ENCODE data around the gene AMELX.

Gene AMELX

DNA sequence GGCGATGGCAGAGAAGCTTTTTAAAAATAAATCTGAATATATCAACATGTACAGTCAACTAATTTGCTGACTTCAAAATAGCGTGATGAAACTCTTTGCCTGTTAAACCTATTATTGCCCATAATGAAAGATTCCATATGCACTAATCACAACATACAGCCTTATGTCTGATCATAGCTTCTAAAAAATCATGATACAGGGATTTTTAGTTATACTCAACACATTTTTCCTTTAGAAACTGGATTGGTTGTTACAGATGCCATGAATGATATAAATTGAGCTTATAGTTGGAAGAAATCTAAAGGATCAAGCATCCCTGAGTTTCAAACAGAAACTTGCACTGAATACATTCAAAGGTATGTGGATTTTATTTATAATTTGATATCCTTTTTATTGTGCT, at the start of gene AMELX:
Gene AMELX, plus strand, starts transcription at position 301 of the 400 bp plus-strand sequence. CDS start 1,376 bp downstream, outside the sequence.
- no peak for DNase-seq (ENCODE audit: low read depth)

- DNase-seq (ENCODE audit: low read depth), result peak; percentile 51
These were observed 48.6 kb upstream of the AMELX start for GRCh38 chrX:11244636-11245035.

DNA sequence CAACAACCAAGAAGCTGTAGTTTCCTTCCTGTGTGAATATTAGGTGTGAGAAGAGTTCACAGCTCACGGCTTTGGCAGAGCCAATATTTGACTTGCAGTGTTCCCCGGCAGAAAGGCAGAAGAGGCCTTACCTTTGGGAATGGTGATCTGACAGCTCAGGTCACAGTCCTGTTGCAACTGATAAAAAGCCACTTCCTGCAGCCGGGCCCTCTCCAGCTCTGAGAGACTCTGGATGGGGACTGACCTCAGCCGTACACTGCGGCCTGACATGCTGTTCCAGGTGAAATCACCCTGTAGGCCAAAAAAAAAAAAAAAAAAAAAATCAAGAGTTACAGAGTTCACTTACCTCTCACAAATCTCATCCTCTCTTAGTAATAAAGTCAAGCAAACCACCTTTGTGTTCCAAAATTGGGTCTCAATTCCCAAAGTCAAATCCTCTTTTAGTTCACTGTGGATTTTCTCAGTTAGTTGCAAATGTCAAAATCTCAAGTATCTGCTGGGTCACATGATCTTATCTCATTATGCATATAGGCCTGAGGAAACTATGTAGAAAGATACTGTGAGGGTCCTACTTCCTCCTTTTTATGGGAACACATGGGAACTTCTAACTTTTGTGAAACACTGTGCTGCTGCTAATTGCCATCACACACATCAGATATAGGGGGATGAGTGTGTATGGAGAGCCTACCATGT, 38.6 kb upstream of the AMELX start:
- no peak for DNase-seq (ENCODE audit: low read depth)

DNA sequence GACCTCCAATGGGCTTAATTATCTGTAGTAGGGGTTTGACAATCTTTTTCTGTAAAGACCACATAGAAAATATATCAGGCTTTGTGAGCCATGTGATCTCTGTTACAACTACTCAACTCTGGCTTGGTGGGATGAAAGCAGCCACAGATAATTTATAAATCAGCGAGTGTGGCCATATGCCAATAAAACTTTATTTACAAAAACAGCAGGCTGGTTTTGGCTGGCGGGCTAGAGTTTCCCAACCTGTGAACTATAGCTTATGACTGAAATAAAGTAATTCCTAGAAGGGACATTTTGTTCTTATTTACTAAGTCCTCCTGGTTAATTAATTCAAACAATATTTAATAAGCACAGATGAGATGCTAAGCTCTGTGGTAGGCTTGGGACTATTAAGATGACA, 35.9 kb upstream of the AMELX start:
- no peak for DNase-seq (ENCODE audit: low read depth)

GRCh38 chrX:11257711-11258110, 35.5 kb upstream of the AMELX start:
- DNase-seq (ENCODE audit: low read depth), result no peak

DNA sequence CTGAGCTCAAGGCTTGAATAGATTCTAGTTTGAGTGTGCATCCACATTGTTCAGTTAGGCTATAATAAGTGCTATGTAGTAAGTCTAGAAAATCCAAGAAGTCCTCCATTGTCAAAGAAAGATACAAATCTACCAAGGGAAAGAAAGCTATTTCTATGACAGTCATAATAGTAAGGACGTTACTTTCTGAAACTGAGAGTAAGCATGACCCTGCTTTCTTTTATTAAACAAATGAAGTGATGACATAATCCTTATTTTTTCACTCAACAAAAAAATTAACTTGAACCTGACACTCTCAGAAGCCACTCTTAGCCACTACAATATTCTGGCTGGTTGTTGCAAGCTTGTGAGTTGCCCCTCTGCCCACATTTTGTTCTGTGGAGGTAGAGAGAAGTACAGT, 33.8 kb upstream of the AMELX start:
- no peak for DNase-seq (ENCODE audit: low read depth)

- peak; percentile 24 for DNase-seq (ENCODE audit: low read depth)
These were observed 32.0 kb upstream of the AMELX start for GRCh38 chrX:11261260-11261659.

DNA sequence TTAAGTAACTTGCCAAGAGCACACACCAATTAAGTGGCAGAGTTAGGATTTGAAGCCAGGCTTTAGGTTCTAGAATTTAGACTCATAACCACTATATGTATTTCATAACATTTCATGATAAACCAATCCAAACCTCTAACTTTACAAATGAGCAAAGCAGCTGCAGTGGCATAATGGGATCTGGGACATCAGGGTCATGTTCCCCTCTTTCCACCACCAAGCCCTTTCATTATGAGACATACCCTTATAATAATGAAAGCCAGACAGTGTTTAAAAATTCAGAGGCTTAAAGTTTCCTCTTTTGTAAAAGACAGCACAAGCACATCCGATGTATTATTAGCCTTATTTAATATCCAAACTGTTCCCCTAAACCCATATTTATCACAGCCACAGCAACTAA, 28.3 kb upstream of the AMELX start:
- no peak for DNase-seq (ENCODE audit: low read depth)

DNA sequence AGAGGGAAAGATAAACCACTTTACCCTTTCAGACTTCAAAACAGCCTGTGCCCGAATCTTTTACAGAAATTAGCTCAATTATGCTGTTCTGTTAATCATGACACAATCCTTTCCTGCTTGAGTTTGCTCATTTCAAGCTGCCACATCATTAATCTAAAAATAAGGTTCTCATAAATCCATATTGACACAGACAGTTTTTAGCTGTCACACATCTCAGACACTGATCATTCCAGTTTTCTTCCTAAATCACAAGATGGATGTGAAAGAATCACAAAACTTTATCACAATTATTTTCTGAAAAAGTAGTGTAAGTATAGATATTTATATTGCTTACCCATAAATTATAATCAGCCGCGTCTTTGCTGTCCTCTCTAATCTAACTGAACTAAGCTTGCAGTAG, 27.9 kb upstream of the AMELX start:
- no peak for DNase-seq (ENCODE audit: low read depth)

GRCh38 chrX:11266573-11267003, 26.6 kb upstream of the AMELX start:
- DNase-seq (ENCODE audit: low read depth), result no peak

- DNase-seq (ENCODE audit: low read depth), result no peak
These were observed 25.8 kb upstream of the AMELX start for GRCh38 chrX:11267425-11267824.

GRCh38 chrX:11269006-11269405, 24.2 kb upstream of the AMELX start:
- DNase-seq (ENCODE audit: low read depth), result no peak

- DNase-seq (ENCODE audit: low read depth), result no peak
These were observed 23.2 kb upstream of the AMELX start for GRCh38 chrX:11269996-11270395.

DNA sequence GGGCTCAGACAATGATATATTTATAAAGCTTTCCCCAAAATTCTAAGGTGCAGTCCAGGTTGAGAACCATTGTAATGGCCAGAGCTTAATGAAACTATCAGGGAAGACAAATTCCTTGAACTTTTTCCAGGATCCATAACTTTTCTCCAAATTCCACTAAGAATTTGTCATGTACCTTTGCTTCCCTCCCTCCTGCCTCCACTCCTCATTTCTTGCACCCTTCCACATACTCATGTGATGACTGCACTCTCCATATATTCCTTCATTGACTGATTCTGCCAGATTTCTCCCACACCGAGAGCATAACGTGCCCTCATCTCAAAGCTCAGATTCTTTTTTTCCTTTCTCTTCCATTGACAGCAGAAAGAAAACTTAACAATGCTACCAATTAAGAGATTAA, 20.9 kb upstream of the AMELX start:
- no peak for DNase-seq (ENCODE audit: low read depth)

DNA sequence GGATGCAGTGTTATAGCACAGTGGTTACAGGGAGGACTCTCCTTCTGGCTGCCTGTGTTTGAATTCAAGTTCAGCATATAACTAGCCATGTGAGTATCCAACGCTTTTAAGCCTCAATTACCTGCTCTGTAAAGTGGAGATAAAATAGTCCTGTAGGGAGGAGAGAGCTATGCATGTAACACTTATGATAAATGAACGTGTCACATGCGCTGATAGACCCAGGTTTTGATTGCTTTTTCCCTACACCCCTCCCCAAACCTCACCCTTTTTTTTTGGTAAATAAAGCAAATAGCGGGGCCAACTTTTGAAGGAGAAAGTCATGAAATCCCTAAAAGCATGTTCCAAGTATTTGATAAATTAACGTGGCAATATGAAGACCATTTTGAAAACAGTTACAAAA, 20.4 kb upstream of the AMELX start:
- no peak for DNase-seq (ENCODE audit: low read depth)

DNA sequence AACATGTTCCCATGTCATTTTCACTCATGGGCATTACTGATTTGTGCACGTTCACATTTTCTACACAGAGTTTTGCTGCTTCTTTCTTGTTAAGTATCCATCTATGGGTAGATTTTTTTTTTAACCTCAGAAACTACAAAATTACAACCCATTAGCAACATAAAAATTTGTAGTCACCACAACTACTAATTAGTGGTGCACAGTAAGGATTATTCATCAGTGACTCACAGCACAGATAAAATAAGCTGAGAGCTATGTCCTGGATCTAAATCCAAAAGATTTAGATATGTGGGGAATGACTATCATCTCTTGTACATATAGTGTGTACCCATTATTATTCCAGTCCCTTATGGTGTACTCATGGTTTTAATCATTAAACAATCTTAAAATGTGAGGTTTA, 19.7 kb upstream of the AMELX start:
- DNase-seq (ENCODE audit: low read depth), result no peak

DNA sequence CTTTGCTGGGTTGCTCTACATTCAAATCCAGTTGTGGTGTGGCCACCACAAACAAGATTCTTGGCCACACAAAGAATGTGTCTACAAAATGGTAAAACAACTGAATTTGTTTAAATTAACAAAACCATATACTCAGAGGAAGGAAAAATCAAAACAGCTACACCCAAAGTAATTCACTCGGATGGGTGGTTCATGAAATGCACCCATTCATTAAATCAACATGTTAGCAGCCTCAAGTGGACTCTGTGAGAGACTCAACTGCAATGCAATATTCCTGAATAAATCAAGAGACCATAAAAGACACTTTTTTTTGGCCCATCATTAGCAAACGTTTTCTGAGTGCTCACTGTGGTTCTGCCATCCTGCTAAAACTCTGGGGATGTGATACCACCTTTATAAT, 11.2 kb upstream of the AMELX start:
- DNase-seq (ENCODE audit: low read depth), result no peak

GRCh38 chrX:11285651-11286050, 7.6 kb upstream of the AMELX start:
- no peak for DNase-seq (ENCODE audit: low read depth)

DNA sequence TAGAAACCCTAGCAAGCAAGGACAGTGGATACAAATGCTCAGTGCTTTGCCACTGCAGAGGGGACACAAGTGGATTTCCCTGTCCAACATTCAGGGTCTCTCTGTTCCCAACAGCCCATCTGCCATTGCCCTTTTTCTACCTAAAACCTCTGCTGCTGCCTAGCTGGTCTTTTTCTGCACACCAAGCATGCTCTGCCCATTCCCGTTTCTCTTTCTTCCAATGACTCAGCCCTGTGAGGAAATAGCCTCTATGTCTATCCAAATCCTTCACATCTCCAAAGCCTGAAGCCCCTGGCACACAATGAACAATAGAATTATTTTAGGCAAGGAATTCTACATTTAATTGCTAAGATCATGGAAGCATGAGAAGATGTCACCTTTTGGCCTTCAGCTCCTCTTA, 5.7 kb upstream of the AMELX start:
- no peak for DNase-seq (ENCODE audit: low read depth)

DNA sequence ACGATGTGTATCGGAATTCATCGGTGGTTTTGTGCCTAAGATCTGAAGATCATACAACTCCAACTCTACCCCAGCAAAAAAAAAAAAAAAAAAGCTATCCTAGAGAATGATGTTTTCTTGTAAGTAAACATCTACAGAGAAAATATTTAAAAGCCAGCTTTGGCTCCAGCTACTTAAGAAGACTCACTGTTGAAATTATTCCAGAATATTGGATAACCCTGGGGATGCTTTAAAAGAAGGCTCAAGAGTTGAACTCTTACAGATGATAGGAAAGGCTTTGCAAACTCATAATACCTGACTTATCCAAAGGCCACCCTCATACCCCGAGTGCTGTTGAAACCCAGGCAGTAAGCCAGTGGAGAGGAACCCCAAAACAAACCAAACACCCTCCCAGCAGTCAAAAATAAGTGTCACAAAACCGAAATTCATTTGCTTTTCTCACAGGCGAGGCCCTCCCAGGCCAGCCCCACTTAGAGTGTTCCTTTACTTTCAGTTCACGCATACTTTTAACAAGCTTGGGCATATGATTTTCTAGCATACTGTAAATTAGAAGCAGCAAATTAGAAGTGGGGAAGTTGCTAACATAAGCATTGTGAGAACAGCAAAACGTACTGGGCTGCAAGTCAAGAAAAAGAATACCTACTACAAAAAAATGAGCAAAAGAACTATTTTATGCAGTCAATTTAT, 2.7 kb upstream of the AMELX start:
- DNase-seq (ENCODE audit: low read depth), result no peak

DNA sequence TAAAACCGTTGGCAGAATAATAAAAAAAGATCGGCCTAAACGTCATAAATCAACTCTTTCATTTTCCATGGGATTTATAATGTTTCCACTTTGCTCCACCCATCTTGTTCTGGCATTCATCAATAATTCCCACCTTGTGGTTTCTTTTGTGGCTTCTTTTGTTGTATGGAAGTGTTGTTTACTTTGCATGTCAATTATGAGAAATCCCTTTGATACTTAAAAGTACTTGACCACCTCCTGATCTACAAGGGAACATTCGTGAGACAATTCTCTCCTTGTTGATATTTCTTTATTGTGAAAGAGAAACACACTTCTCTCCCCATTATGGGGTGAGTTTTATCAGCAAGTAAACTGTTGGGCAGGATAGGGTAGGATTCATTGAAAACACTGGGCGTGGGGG, 2.8 kb downstream of the AMELX start:
- DNase-seq (ENCODE audit: low read depth), result no peak

DNA sequence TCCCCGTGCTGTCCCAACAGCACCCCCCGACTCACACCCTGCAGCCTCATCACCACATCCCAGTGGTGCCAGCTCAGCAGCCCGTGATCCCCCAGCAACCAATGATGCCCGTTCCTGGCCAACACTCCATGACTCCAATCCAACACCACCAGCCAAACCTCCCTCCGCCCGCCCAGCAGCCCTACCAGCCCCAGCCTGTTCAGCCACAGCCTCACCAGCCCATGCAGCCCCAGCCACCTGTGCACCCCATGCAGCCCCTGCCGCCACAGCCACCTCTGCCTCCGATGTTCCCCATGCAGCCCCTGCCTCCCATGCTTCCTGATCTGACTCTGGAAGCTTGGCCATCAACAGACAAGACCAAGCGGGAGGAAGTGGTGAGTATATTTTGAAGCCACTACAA, 5.4 kb downstream of the AMELX start:
- DNase-seq (ENCODE audit: low read depth), result no peak

DNA sequence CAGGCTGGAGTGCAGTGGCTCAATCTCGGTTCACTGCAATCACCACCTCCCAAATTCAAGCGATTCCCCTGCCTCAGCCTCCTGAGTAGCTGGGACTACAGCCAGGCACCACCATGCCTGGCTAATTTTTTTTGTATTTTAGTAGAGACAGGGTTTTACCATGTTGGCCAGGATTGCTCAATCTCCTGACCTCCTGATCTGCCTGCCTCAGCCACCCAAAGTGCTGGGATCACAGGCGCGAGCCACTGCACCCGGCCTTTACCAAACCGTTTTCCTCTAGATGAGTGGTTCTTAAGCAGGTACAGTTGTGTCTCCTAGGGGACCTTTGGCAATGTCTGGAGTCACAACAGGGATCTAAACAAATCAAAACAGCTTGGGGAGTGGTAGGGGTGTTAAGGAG, 11.6 kb downstream of the AMELX start:
- no peak for DNase-seq (ENCODE audit: low read depth)

DNA sequence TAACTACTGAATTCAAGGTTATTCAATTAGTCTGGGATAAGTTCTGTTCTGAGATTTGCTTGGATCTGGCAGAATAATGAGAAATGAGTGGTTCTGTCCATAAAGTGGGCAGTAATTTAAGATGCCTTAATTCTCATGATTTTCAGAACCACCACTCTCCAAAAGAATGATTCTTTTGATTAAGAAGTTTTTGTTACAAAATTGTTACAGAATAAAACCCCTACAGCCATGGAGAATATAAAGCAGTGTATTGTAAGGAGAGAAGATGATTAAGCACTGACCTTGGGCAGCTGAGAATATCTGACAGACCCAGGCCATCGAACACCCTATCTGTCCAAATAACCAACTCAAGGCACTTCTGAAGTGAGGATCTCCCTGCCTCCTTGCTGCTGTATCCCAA, 12.4 kb downstream of the AMELX start:
- no peak for DNase-seq (ENCODE audit: low read depth)

Data from fibroblast of the conjunctiva (primary cell).